Mesenchymal stem cell (in vitro differentiated cells and primary cell): Measurements from ENCODE around the gene RNF32.

Experiments used
- DNase-seq: peaks from one replicate; pipeline ENCODE4 v3.0.0-alpha.2; 2013
- H2AFZ ChIP-seq: one replicate; pipeline ENCODE4 v1.6.1; 2013; ENCODE audit warnings: low read depth, mild to moderate bottlenecking, control low read depth, inconsistent platforms, low read length, moderate library complexity
- H2AK5ac ChIP-seq: 2 replicates; pipeline ENCODE4 v1.6.1; 2013; ENCODE audit warnings: low read length, moderate library complexity, mild to moderate bottlenecking, inconsistent platforms; ENCODE audit not compliant: severe bottlenecking
- H2BK120ac ChIP-seq: one replicate; pipeline ENCODE4 v1.6.1; 2013; ENCODE audit warnings: low read depth, mild to moderate bottlenecking, inconsistent platforms, low read length, moderate library complexity
- H2BK12ac ChIP-seq, 2 experiments: one replicate each; pipeline ENCODE4 v1.6.1; 2013; ENCODE audit warnings: inconsistent platforms in 2 of 2, low read length in 2 of 2, mild to moderate bottlenecking in 2 of 2, moderate library complexity in 2 of 2, control low read depth in 1 of 2
- H2BK15ac ChIP-seq: one replicate; pipeline ENCODE4 v1.6.1; 2013; ENCODE audit warnings: mild to moderate bottlenecking, low read depth, inconsistent platforms; ENCODE audit not compliant: poor library complexity, severe bottlenecking
- H2BK5ac ChIP-seq: 2 replicates; pipeline ENCODE4 v1.6.1; 2013; ENCODE audit warnings: low read depth, mild to moderate bottlenecking, low read length, control low read depth, inconsistent platforms; ENCODE audit not compliant: poor library complexity, severe bottlenecking
- H3K14ac ChIP-seq, 2 experiments: one replicate each; pipeline ENCODE4 v1.6.1; 2013; ENCODE audit warnings: inconsistent platforms in 2 of 2, low read length in 2 of 2, control low read depth in 1 of 2, mild to moderate bottlenecking in 1 of 2, moderate library complexity in 1 of 2
- H3K18ac ChIP-seq, 2 experiments: one replicate each; pipeline ENCODE4 v1.6.1; 2013; ENCODE audit warnings: inconsistent platforms in 2 of 2, low read length in 2 of 2, control low read depth in 1 of 2, low read depth in 1 of 2, mild to moderate bottlenecking in 1 of 2
- H3K23ac ChIP-seq, 2 experiments: one replicate each; pipeline ENCODE4 v1.6.1; 2013; ENCODE audit warnings: inconsistent platforms in 2 of 2, low read length in 2 of 2, mild to moderate bottlenecking in 2 of 2, moderate library complexity in 2 of 2, control low read depth in 1 of 2
- H3K27ac ChIP-seq: 2 replicates; pipeline ENCODE4 v1.5.1; 2013; ENCODE audit warnings: mild to moderate bottlenecking, moderate library complexity, low read length, control low read depth, inconsistent platforms; ENCODE audit not compliant: poor library complexity, severe bottlenecking
- H3K27me3 ChIP-seq, 2 experiments: 2 replicates each; pipeline versions ENCODE4 v1.6.1 to v1.7.0; 2013; ENCODE audit warnings: low read length in 2 of 2, mild to moderate bottlenecking in 2 of 2, moderate library complexity in 2 of 2, control low read depth in 1 of 2, inconsistent platforms in 1 of 2; ENCODE audit not compliant: control insufficient read depth in 1 of 2, insufficient read depth in 1 of 2
- H3K36me3 ChIP-seq, 2 experiments: 2 replicates each; pipeline versions ENCODE4 v1.6.1 to v1.7.0; 2013; ENCODE audit warnings: low read length in 2 of 2, control low read depth in 1 of 2, inconsistent platforms in 1 of 2, low read depth in 1 of 2, mild to moderate bottlenecking in 1 of 2; ENCODE audit not compliant: insufficient read depth in 2 of 2, control insufficient read depth in 1 of 2
- H3K4ac ChIP-seq, 2 experiments: one replicate each; pipeline ENCODE4 v1.6.1; 2013; ENCODE audit warnings: inconsistent platforms in 2 of 2, low read length in 2 of 2, mild to moderate bottlenecking in 2 of 2, moderate library complexity in 2 of 2, control low read depth in 1 of 2, low read depth in 1 of 2
- H3K4me1 ChIP-seq: 2 replicates; pipeline ENCODE4 v1.6.1; 2013; ENCODE audit warnings: low read depth, low read length, control low read depth; ENCODE audit not compliant: control insufficient read depth, insufficient read depth
- H3K4me2 ChIP-seq: 2 replicates; pipeline ENCODE4 v1.6.1; 2013; ENCODE audit warnings: low read length, mild to moderate bottlenecking, inconsistent platforms; ENCODE audit not compliant: poor library complexity, severe bottlenecking
- H3K4me3 ChIP-seq, 2 experiments: 2 replicates each; pipeline versions ENCODE4 v1.5.1 to v1.7.0; 2013; ENCODE audit warnings: low read length in 2 of 2, mild to moderate bottlenecking in 2 of 2, control low read depth in 1 of 2, low read depth in 1 of 2; ENCODE audit not compliant: insufficient read depth in 1 of 2
- H3K79me1 ChIP-seq: replicated peaks from 2 replicates; pipeline ENCODE4 v1.6.1; 2013; ENCODE audit warnings: mild to moderate bottlenecking, control low read depth, low read length, inconsistent platforms; ENCODE audit not compliant: poor library complexity, severe bottlenecking
- H3K9ac ChIP-seq: 2 replicates; pipeline ENCODE4 v1.7.0; 2013; ENCODE audit warnings: mild to moderate bottlenecking, low read length, moderate library complexity
- H3K9me3 ChIP-seq: 2 replicates; pipeline ENCODE4 v1.7.0; 2013; ENCODE audit warnings: mild to moderate bottlenecking, low read length; ENCODE audit not compliant: control insufficient read depth
- H4K8ac ChIP-seq: one replicate; pipeline ENCODE4 v1.6.1; 2013; ENCODE audit warnings: inconsistent platforms, mild to moderate bottlenecking, low read length, moderate library complexity
- H4K91ac ChIP-seq: one replicate; pipeline ENCODE4 v1.6.1; 2013; ENCODE audit warnings: mild to moderate bottlenecking, low read length, inconsistent platforms
- WGBS: methylation state at CpG from one replicate; pipeline ENCODE4 v1.1.7; 2013; ENCODE audit warnings: mixed read lengths; 5-methylcytosine and 5-hydroxymethylcytosine counted together

Gene RNF32

DNA sequence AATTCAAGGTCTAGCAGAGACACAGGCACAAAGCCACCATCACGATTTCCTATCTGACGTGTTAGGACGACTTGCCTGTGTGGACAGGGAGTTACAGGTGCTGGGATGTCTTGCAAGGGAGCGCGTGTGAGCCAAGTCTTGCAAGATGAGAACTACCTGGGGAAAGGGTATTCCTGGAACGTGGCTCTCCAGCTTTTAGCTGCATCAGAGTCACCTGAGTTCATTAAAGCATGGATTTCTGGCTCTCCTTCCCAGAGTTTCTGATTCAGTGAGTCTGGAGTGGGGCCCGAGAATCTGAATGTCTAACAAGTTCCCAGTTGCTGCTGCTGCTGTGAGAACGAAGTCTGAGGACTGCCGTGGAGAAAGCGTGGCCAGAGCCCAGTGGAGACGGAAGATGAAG lies 30.0 kb upstream of the RNF32 start:
- Histone ChIP-seq H4K8ac (no peak overlapping the region), H3K9me3 (no peaks in the 10 kb centered on the region), H3K4ac (no peak overlapping the region), H2BK120ac (no peak overlapping the region), H3K36me3 (no peaks in the 10 kb centered on the region), H3K27me3 (peaks cover 3 to 15% of the 10 kb centered on the region in 2 experiments), H2AK5ac (no peak overlapping the region), H3K18ac (no peak overlapping the region), H2AFZ (no peak overlapping the region), H3K79me1 (no peaks in the 10 kb centered on the region), H3K27ac (no peak overlapping the region), H3K4me2 (no peak overlapping the region), H2BK5ac (no peak overlapping the region), H3K9ac (no peak overlapping the region), H4K91ac (no peak overlapping the region), H3K23ac (no peak overlapping the region), H2BK12ac (no peak overlapping the region), H3K14ac (no peak overlapping the region), H3K4me3 (no peak overlapping the region), H2BK15ac (no peak overlapping the region), H3K4me1 (peaks cover 3% of the 10 kb centered on the region)
- 82% methylated on average over 11 of the region's 11 CpGs for WGBS
- no peak for DNase-seq

DNA sequence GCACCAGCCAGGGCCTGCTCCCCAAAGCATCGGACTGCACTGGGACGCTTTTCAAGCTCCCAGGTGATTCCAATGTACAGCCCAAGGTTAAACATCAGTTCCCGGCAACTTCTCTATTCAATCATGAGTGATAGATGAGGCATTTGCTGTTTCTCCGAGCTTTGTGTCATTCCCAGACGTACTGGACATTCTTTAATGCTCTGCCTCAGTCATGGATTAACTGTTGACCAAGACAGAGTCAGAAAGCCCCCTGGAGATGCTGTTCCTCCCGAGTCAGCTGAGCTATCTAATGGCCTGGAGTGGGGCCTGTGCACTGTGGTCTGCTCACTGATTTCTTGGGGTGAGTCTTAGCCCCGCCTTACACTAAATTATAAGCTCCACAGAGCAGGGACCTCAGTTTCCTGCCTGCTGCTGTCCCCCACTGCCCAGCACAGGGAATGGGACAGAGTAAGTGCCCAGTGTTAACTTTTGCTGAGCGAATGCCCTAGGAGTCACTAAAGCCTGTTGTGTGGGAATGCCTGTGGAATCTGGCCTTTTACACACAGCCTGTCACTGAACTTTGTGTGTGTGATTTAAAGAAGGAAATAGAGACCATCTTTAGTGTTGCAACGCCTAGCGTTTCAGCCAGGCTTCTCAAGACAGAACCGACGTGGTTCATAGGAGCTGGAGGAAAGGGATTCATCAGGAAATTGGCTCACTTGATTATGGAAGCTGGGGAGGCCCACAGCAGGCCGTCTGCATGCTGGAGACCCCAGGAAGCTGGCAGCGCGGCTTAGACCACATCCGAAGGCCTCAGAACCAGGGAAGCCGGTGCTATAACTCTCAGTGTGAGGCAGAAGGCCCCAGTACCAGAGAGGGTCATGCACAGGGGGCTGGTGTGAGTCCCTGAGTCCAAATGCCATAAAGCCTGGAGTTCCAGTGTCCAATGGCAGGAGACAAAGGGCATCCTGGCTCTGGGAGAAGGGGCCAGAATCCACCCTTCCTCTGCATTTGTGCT lies 29.3 kb upstream of the RNF32 start:
- Histone ChIP-seq H3K9ac (no peak overlapping the region), H3K4me1 (peaks cover 6% of the 10 kb centered on the region), H2BK12ac (no peak overlapping the region), H3K23ac (no peak overlapping the region), H3K4me2 (no peak overlapping the region), H3K27me3 (peaks cover 5 to 18% of the 10 kb centered on the region in 2 experiments), H3K9me3 (no peaks in the 10 kb centered on the region), H2BK120ac (no peak overlapping the region), H3K4ac (no peak overlapping the region), H3K18ac (no peak overlapping the region), H3K36me3 (no peaks in the 10 kb centered on the region), H3K27ac (no peak overlapping the region), H2BK15ac (no peak overlapping the region), H3K14ac (no peak overlapping the region), H2AK5ac (no peak overlapping the region), H2BK5ac (no peak overlapping the region), H3K4me3 (no peak overlapping the region), H4K8ac (no peak overlapping the region), H2AFZ (no peak overlapping the region), H3K79me1 (no peaks in the 10 kb centered on the region), H4K91ac (no peak overlapping the region)
- WGBS: 69% methylated on average over 17 of the region's 17 CpGs
- DNase-seq: no peak

DNA sequence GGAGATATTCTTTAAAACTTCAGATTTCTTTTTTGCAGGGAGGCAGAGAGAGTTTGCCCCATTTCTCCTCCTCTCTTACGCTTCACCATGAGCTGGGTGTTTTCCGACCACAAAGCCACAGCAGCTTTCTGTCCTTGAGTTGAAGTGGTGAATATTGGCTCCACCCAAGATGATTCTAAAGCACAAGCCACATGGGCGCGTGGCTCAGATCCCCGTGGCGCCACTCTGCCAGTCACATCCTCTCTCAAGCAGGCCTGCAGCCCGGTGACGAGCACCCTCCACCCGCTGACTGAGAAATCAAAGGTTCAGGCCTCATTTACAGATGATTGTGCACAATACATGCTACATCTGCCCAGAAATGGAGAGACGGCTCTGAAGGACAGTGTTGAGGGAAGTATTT lies 27.6 kb upstream of the RNF32 start:
- H2BK15ac ChIP-seq: no peak overlapping the region
- no peaks in the 10 kb centered on the region for H3K36me3 ChIP-seq
- no peak overlapping the region for H3K4ac ChIP-seq
- H3K9me3 ChIP-seq: no peaks in the 10 kb centered on the region
- no peak overlapping the region for H3K27ac ChIP-seq
- no peak overlapping the region for H3K9ac ChIP-seq
- no peak overlapping the region for H3K14ac ChIP-seq
- no peak overlapping the region for H3K23ac ChIP-seq
- no peaks in the 10 kb centered on the region for H3K79me1 ChIP-seq
- no peak overlapping the region for H2AFZ ChIP-seq
- 98% methylated on average over 10 of the region's 10 CpGs for WGBS
- no peak overlapping the region for H2AK5ac ChIP-seq
- no peak overlapping the region for H3K18ac ChIP-seq
- no peak overlapping the region for H2BK12ac ChIP-seq
- no peak overlapping the region for H2BK120ac ChIP-seq
- H2BK5ac ChIP-seq: no peak overlapping the region
- no peak overlapping the region for H4K8ac ChIP-seq
- H3K4me1 ChIP-seq: peaks cover 11% of the 10 kb centered on the region
- H3K4me2 ChIP-seq: no peak overlapping the region
- peaks cover 9 to 28% of the 10 kb centered on the region in 2 experiments for H3K27me3 ChIP-seq
- no peak overlapping the region for H3K4me3 ChIP-seq
- H4K91ac ChIP-seq: no peak overlapping the region
- no peak for DNase-seq

DNA sequence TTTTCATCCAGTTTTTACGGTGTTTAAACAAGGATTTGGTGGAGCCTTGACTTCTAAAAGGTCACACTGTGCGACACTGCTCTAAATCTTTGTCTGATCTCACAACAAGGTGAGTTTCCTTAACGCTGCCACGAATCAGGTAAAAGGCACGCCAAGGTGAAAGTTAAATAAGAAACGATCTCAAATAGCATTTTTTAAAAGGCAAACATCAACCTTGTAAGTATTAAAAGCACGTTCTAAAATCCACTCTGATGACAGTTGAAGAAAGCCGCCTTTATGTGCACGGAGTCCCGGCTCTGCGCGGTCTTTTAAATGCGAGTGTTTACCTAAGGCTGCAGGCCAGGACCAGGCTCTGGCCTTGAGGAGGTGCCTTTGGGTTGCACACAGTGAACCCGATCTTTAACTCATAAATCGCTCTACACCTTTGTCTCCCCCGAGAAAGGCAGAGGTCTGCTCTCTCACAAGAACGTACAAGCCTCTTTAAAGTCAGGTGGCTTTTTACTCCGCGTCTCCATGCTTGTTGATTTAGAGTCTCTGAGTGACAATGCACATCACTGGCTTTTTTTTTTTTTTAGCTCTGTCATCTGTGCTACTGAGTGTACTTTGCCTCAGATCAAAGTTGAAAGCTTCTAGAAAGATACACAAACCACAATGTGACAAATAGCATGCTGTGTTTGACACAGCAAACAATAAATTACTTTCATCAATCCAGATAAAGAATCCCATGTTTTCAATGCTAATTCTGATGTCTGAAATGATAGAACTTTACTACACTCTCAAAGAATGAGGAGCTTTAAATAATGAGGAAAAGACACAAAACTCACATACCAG lies 25.9 kb upstream of the RNF32 start:
- Histone ChIP-seq H3K79me1 (peaks cover 3% of the 10 kb centered on the region), H3K9ac (no peak overlapping the region), H4K8ac (no peak overlapping the region), H2BK5ac (no peak overlapping the region), H4K91ac (no peak overlapping the region), H3K27me3 (peaks cover 9 to 28% of the 10 kb centered on the region in 2 experiments), H2BK12ac (no peak overlapping the region), H2BK120ac (no peak overlapping the region), H3K36me3 (no peaks in the 10 kb centered on the region), H3K18ac (no peak overlapping the region), H3K4me3 (no peak overlapping the region), H3K4me2 (no peak overlapping the region), H3K9me3 (no peaks in the 10 kb centered on the region), H3K27ac (no peak overlapping the region), H3K23ac (no peak overlapping the region), H2AK5ac (no peak overlapping the region), H2AFZ (no peak overlapping the region), H3K4ac (no peak overlapping the region), H3K4me1 (peaks cover 11% of the 10 kb centered on the region), H3K14ac (no peak overlapping the region), H2BK15ac (no peak overlapping the region)
- WGBS: 89% methylated on average over 19 of the region's 19 CpGs
- DNase-seq: no peak
